H1 (cell line): Measurements from ENCODE around the gene KCNJ10. TPM values are rescaled to one million over a fixed set of nuclear protein-coding genes. Genes with fewer than 3 reads are reported as not detected.

ENCODE experiments used
- ASH2L ChIP-seq: fragments of 200-600, 300-600 bp; sonication (generic); IDR thresholded peaks from one replicate; pipeline ENCODE4 v1.7.1; 2017; ENCODE audit warnings: low read length
- BCL11A ChIP-seq, 2 experiments: IDR thresholded peaks; one replicate each; pipeline ENCODE4 v1.6.1; 2011; ENCODE audit warnings: low read depth in 2 of 2, low read length in 2 of 2, mild to moderate bottlenecking in 2 of 2
- CTCF ChIP-seq, 3 experiments: IDR thresholded peaks; 1 replicate in 2 of 3; 2 replicates in 1 of 3; pipeline versions ENCODE4 v1.5.1 to v1.6.1; 2011; ENCODE audit warnings: low read length in 3 of 3, mild to moderate bottlenecking in 3 of 3, inconsistent platforms in 2 of 3, low read depth in 1 of 3, moderate library complexity in 1 of 3; ENCODE audit not compliant: insufficient read depth in 1 of 3; ENCODE audit errors: control extremely low read depth in 1 of 3
- EGR1 ChIP-seq: IDR thresholded peaks from 2 replicates; pipeline ENCODE4 v1.6.1; 2011; ENCODE audit warnings: low read depth, low read length, borderline replicate concordance
- KDM4A ChIP-seq: IDR thresholded peaks from one replicate; pipeline ENCODE4 v1.7.1; 2012; ENCODE audit warnings: low read depth, mild to moderate bottlenecking, moderate library complexity, low read length, inconsistent platforms; ENCODE audit not compliant: severe bottlenecking
- RBBP5 ChIP-seq: IDR thresholded peaks from 2 replicates; pipeline ENCODE4 v1.7.1; 2012; ENCODE audit warnings: low read depth, mild to moderate bottlenecking, inconsistent platforms, low read length, moderate library complexity, borderline replicate concordance
- SIN3A ChIP-seq, 2 experiments: IDR thresholded peaks in 1 of 2; conservative IDR thresholded peaks in 1 of 2; 2 replicates each; pipeline ENCODE4 v1.6.1; 2011 to 2012; ENCODE audit warnings: low read length in 2 of 2, improper control_type of control experiment in 1 of 2, low read depth in 1 of 2, mild to moderate bottlenecking in 1 of 2
- TBP ChIP-seq: IDR thresholded peaks from 2 replicates; pipeline ENCODE4 v1.6.1; 2011; ENCODE audit warnings: low read depth, low read length, improper control_type of control experiment
- TEAD4 ChIP-seq: IDR thresholded peaks from 2 replicates; pipeline ENCODE4 v1.6.1; 2012; ENCODE audit warnings: low read depth, low read length, inconsistent platforms, mixed read lengths
- polyA plus RNA-seq, 7 experiments: library from polyadenylated mRNA; depleted of rRNA in 3 of 7; stranded (reverse) in 5 of 7; unstranded in 2 of 7; fragments of >200 nt in 5 of 7; fragments of 200-250 nt in 2 of 7; gene quantifications; 1 replicate in 5 of 7; 2 replicates in 1 of 7; 4 replicates in 1 of 7; pipeline versions ENCODE4 v1.2.1 to v1.2.3, GENCODE V29; 2011 to 2013; ENCODE audit warnings: missing spikeins in 2 of 7, mixed read lengths in 2 of 7
- total RNA-seq: library from RNA; stranded (reverse); fragmentation: NEBNext Ultra II Directional; extraction: Animal tissue kit (Norgen Biotek cat#: 25700); gene quantifications from 2 replicates; pipeline ENCODE4 v1.2.1, GENCODE V29; 2021

Gene KCNJ10
- total and polyA plus RNA-seq, 2 of the 8 experiments (the other 6 are each of a cell fraction or from before 2014, with no cell fraction given) = 1.7 to 2.4 TPM

- no peak for TF ChIP-seq CTCF (IDR thresholded peaks at IDR 0.05; ENCODE audit: control extremely low read depth in 1 of 3, insufficient read depth in 1 of 3, low read depth in 1 of 3, low read length in 3 of 3)
- TF ChIP-seq RBBP5 = no peak
- no peak for TF ChIP-seq TEAD4
- no peak for TF ChIP-seq ASH2L
- TF ChIP-seq EGR1 = no peak
- TF ChIP-seq KDM4A = no peak
- no peak for TF ChIP-seq SIN3A (conservative IDR thresholded peaks at IDR 0.05 in 1 of 2, IDR thresholded peaks at IDR 0.05 in 1 of 2; ENCODE audit: low read depth in 1 of 2, low read length in 2 of 2)
- no peak for TF ChIP-seq TBP
- no peak for TF ChIP-seq BCL11A (IDR thresholded peaks at IDR 0.05; ENCODE audit: low read depth in 2 of 2, low read length in 2 of 2)
Measured at GRCh38 chr1:160101717-160102522, 32.0 kb upstream of the KCNJ10 start (continued).
